ENCODE results near the gene TFDP1.
"Not testable (repeated sequence)": the region's sequence is repeated elsewhere in the genome, so short reads cannot be mapped to it uniquely, and the experiment has no call there.

Gene TFDP1

GRCh38 chr13:113573065-113573464, 11.5 kb upstream of the TFDP1 start:
- no peak for DNase-seq (ENCODE audit: low spot score)

- no peak for DNase-seq (ENCODE audit: low spot score)
These were observed 8.0 kb upstream of the TFDP1 start for GRCh38 chr13:113576597-113576996.

- DNase-seq (ENCODE audit: low spot score) = no peak
These were observed 6.6 kb upstream of the TFDP1 start for GRCh38 chr13:113577881-113578435.

DNA sequence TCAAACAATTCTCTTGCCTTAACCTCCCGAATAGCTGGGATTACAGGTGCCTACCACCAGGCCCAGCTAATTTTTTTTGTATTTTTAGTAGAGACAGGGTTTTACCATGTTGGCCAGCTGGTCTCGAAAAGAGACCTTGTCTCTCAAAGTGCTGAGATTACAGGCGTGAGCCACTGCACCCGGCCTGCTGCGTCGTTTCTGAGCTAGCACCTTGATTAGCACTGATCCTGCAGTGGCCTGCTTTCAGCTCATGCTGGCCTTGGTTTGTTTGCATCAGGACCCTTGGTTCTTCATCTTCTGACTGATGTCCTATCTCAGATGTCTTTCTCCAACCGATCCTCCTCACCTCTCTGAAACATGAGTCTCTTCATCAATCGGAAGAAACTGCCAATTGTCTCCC, 4.9 kb upstream of the TFDP1 start:
- DNase-seq (ENCODE audit: low spot score) = no peak

DNA sequence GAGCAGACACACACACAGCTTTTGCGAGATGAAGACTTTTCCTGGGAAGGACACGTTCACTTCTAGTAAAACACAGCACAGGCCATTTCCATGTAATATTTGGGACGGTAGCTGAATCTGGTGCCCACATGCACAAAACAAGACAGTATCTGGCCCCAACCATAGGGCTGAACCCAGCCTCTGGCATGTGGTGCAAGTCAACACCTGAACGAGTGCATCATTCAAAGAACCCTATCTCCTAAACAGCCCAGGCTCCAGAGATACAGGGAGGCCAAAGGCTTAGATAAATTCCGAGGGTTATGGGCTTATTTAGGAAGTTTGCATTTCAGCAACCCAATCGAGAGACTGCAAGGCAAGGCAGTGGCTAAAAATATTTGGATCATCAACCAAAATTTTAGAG, 2.7 kb upstream of the TFDP1 start:
- DNase-seq (ENCODE audit: low spot score) = no peak

- no peak for DNase-seq (ENCODE audit: low spot score)
These were observed 1.5 kb upstream of the TFDP1 start for GRCh38 chr13:113582841-113583631.

DNA sequence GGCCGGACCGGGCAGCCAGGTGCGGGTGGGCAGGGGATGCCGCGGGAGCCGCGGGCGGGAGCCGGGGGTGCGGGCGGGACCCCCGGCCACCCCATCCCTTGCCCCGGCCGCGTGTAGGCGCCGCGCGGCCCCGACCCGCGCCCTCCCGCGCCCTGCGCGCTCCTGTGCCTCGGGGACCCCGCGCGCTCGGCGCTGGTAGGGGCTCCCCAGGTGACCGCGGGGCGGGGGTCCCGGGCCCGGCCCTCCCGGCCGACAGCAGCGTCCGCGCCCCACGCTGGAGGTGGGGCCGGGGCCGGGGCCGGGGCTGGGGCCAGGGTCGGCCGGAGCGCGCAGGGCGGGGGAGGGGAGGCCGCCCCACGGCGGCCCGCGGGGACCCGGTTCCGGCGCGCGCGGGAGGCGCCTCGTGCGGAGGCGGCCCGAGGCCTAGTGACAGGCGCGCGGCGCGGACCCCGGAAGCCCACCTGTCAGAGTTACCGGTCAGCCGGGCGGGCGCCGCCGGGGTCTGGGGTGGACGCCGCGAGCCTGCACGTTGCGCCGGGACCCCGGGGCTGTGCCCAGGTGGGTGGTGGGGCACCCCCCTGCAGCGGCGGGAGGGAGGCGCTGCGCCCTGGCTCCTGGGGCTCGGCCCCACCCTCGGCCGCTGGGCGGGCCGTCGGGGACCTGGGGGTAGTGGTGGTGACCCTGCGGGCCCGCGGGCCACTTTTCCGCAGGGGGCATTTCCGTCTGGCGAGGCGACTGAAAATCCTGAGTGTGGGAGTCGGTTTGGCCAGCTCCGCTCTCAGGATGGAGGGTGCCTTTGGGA, 518 bp downstream of the TFDP1 start:
- no peak for DNase-seq (ENCODE audit: low spot score)

DNA sequence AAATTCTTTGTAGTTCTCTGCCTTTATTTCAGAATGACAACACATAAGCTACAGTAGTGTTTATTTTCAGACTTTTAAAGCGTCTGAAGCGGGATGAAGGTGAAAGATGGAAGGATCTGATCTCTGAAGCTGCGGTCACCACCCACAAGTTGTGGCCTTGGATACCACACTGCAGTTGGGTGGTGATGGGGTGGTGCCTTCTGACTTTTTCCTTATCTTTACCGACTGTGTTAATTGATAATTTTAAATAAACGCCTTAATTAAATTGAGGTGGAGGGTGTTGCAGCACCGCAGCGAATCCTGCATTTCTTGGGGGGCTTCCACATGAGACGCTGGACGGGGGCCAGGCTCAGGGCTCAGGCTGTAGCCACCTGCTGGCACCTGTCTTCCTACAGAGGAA, 1.3 kb downstream of the TFDP1 start:
- DNase-seq (ENCODE audit: low spot score) = no peak

- no peak for DNase-seq (ENCODE audit: low spot score)
These were observed 2.3 kb downstream of the TFDP1 start for GRCh38 chr13:113586661-113587479.

- no peak for DNase-seq (ENCODE audit: low spot score)
These were observed 4.0 kb downstream of the TFDP1 start for GRCh38 chr13:113588394-113589111.

- no peak for DNase-seq (ENCODE audit: low spot score)
These were observed 4.9 kb downstream of the TFDP1 start for GRCh38 chr13:113589251-113589960.

DNA sequence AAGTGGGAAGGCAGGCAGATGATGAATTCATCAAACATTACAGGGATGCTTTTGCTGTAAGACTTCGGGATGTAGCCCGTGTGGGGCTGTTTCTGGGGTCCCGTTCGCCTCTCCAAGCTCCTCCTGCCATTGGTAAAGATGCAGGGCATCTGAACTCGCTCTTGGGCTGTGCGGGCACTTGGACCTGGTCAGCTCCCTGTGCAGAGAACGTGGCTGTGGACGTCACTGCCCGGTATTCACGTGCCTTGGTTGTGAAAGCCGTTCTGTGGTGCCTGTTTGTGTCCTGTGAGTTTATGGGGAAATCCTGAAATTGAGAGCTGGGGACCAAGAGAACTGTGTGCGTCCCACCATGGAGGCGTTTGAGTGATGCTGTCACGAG, 5.4 kb downstream of the TFDP1 start:
- no peak for DNase-seq (ENCODE audit: low spot score)

DNA sequence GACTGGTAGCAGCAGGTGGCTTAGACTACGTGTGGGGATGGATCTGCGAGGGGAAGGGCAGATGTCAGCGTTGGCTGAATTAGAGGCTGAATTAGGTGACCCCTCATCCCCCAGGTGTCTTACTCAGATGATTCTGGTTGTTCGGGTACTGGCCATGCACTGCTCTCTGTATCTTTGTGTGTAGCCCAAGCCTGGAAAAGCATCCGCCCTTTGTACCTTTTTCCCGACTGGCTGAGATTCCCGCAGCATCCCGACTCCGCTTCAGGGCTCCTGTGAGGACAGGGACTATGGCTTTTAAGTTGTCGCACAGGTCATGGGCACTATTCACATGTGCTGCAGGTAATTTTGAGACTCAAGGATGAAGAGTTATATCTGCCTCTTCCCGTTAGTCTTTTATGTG, 7.2 kb downstream of the TFDP1 start:
- DNase-seq (ENCODE audit: low spot score) = no peak

GRCh38 chr13:113592571-113592970, 8.0 kb downstream of the TFDP1 start:
- no peak for DNase-seq (ENCODE audit: low spot score)

DNA sequence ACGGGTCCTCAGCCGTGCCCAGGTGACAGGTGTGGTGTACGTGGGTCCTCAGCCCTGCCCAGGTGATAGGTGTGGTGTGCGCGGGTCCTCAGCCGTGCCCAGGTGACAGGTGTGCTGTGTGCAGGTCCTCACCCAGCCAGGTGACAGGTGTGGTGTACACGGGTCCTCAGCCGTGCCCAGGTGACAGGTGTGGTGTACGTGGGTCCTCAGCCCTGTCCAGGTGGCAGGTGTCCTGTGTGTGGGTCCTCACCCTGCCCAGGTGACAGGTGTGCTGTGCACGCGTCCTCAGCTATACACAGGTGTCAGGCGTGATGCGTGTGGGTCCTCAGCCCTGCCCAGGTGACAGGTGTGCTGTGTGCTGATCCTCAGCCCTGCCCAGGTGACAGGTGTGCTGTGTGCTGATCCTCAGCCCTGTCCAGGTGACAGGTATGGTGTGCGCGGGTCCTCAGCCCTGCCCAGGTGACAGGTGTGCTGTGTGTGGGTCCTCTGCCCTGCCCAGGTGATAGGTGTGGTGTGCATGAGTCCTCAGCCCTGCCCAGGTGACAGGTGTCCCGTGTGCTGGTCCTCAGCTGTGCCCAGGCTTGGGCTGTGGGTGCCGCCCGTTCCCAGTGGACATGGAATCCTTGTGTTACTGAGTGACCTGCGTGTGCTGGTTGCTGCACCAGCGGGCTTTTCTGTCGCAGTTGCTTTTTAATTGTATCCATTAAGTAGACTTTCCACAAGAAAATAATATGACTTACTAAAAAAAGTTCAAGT, 9.7 kb downstream of the TFDP1 start:
- not testable (repeated sequence) for DNase-seq (ENCODE audit: low spot score)

DNA sequence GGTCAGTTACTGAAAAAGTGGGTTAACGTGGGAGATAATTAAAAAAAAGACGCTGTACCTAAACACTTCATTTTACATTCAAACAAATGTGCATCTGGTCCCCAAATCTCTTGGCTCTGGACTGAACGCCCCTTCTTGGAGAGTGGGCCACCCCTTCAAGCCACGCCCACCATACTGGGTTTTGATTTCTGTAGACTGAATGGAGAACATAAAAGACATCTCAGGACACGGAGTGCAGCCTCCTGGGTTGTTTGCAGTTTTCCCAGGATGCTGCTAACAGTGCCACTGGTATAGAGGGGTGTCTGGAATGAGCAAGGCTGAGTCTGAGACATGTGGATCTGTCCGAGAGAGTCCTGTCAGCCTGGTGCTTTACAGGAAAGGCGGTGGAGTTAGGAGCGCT, 10.6 kb downstream of the TFDP1 start:
- DNase-seq (ENCODE audit: low spot score) = no peak

GRCh38 chr13:113596321-113597200, 12.0 kb downstream of the TFDP1 start:
- DNase-seq (ENCODE audit: low spot score) = no peak

GRCh38 chr13:113597391-113598080, 13.0 kb downstream of the TFDP1 start:
- DNase-seq (ENCODE audit: low spot score) = no peak

DNA sequence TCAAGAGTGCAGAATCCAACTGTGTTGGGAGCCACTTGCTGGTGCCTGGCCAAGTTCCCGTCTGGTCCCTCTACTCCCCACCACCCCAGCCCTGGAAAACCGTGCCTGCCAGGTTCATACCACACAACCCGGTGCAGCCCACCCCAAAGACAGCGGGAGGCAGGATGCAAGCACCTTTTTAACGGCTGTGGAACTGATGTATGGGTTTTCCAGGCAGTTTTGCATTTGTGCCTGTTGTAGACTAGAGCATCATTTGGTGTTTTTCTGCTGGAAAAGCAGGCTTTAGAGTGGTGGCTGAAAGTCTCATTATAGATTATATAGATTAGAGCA, 13.5 kb downstream of the TFDP1 start:
- no peak for DNase-seq (ENCODE audit: low spot score)
